SU-DHL-6 (cell line): ENCODE measurements around the gene KCNMB2.

Source experiments
- H2AFZ ChIP-seq: fragments of 200-600 bp; sonication (generic); 2 replicates; pipeline ENCODE4 v1.6.1; 2014; ENCODE audit warnings: low read depth, mild to moderate bottlenecking, moderate library complexity, mixed read lengths, antibody characterized with exemption, low read length; ENCODE audit not compliant: severe bottlenecking
- H3F3A ChIP-seq: fragments of 200-600 bp; shearing (Covaris generic); 2 replicates; pipeline ENCODE4 v1.6.0; 2016; ENCODE audit warnings: antibody characterized with exemption, mild to moderate bottlenecking; ENCODE audit not compliant: insufficient read depth
- H3K27ac ChIP-seq: fragments of 200-600 bp; sonication (generic); 2 replicates; pipeline ENCODE4 v1.5.1; 2016; ENCODE audit warnings: low read depth, mild to moderate bottlenecking, low read length, moderate library complexity, mixed read lengths
- H3K27me3 ChIP-seq: fragments of 200-600 bp; sonication (generic), shearing (Covaris generic); 2 replicates; pipeline ENCODE4 v1.6.0; 2014; ENCODE audit warnings: mild to moderate bottlenecking, low read length
- H3K36me3 ChIP-seq: fragments of 200-600 bp; sonication (generic); 2 replicates; pipeline ENCODE4 v1.6.1; 2014; ENCODE audit warnings: mild to moderate bottlenecking, low read length, mixed read lengths
- H3K4me2 ChIP-seq: fragments of 300-600, 200-600 bp; shearing (Covaris generic), sonication (generic); 2 replicates; pipeline ENCODE4 v1.6.0; 2014; ENCODE audit warnings: low read length, low read depth, mild to moderate bottlenecking; ENCODE audit not compliant: poor library complexity, severe bottlenecking
- H3K4me3 ChIP-seq: fragments of 200-600 bp; sonication (generic); 2 replicates; pipeline ENCODE4 v1.5.1; 2014; ENCODE audit warnings: antibody characterized with exemption, low read length, mild to moderate bottlenecking, mixed read lengths; ENCODE audit not compliant: insufficient read depth, poor library complexity, severe bottlenecking
- H3K79me2 ChIP-seq: fragments of 200-600 bp; sonication (generic); 2 replicates; pipeline ENCODE4 v1.6.1; 2014; ENCODE audit warnings: mild to moderate bottlenecking, low read length, moderate library complexity; ENCODE audit not compliant: insufficient read depth
- H3K9ac ChIP-seq: fragments of 200-600 bp; sonication (generic); 2 replicates; pipeline ENCODE4 v1.7.0; 2014; ENCODE audit warnings: mild to moderate bottlenecking, low read length
- H3K9me2 ChIP-seq: fragments of 200-600 bp; sonication (generic); replicated peaks from 2 replicates; pipeline ENCODE4 v1.6.1; 2014; ENCODE audit warnings: low read length; ENCODE audit not compliant: insufficient read depth
- H3K9me3 ChIP-seq: fragments of 200-600 bp; sonication (generic); 2 replicates; pipeline ENCODE4 v1.6.1; 2014; ENCODE audit warnings: low read length, mixed read lengths; ENCODE audit not compliant: insufficient read depth
- H4K20me1 ChIP-seq: fragments of 200-600 bp; sonication (generic); 2 replicates; pipeline ENCODE4 v1.6.1; 2014; ENCODE audit warnings: low read depth, mild to moderate bottlenecking, antibody characterized with exemption, low read length, moderate library complexity, mixed read lengths
- CTCF ChIP-seq: fragments of 200-600 bp; sonication (generic); IDR thresholded peaks from one replicate; pipeline ENCODE4 v1.5.1; 2017; ENCODE audit warnings: antibody characterized with exemption, mild to moderate bottlenecking, low read length, moderate library complexity; ENCODE audit not compliant: insufficient read depth, poor library complexity, severe bottlenecking
- EZH2phosphoT487 ChIP-seq: fragments of 200-600 bp; sonication (generic), shearing (Covaris generic); conservative IDR thresholded peaks from 2 replicates; pipeline ENCODE4 v1.6.1; 2018; ENCODE audit warnings: mild to moderate bottlenecking, antibody characterized with exemption, low read length, moderate library complexity, mixed read lengths

Gene KCNMB2

DNA sequence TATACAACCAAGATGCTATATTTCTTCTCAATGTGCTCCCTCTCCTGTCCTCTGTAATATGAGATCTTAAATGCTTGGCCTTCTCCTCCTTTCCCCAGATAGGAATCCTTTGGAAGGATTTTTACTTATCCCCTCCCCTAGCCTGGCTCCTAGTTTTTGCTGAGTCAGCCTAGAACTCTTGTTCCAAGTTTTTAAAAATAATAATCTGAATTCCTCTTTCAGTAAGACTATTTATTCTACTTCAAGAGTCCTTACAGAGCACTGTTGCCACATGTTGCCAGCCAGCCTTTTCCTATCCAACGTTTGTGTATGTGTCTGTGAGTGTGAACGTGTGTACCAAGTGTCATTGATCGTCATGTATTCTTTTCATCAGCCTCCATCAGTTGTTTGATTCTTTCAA is 11.0 kb upstream of the KCNMB2 start:
- TF ChIP-seq CTCF, result no peak
- no peak for TF ChIP-seq EZH2phosphoT487
- Histone ChIP-seq H3K4me2 (no peak overlapping the region), H3K9me3 (no peaks in the 10 kb centered on the region), H3K9me2 (no peaks in the 10 kb centered on the region), H3K9ac (no peak overlapping the region), H3K4me3 (no peak overlapping the region), H3K27me3 (no peaks in the 10 kb centered on the region), H3F3A (peaks cover 24% of the 10 kb centered on the region), H3K79me2 (no peaks in the 10 kb centered on the region), H2AFZ (no peak overlapping the region), H3K36me3 (no peaks in the 10 kb centered on the region), H3K27ac (no peak overlapping the region), H4K20me1 (no peaks in the 10 kb centered on the region)

DNA sequence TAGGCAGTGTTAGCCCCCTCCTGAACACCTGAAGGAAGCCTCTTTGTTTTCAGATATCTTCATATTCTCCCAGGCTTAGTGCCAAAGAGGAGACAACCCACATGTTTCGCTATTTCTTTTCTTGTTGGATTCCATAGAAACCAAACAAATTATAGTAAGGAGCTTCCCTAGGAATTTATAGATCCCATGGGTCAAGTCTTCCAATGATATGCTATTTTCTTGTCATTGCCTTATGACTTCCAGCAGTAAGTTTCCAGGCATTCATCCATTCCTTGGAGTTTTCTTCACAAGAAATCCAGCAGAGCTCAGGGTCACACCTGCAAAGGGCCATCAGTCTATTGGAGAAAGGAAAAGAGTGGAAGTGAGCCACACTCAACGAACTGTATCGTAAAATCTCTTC is 9.9 kb upstream of the KCNMB2 start:
- H3K27me3 ChIP-seq, result no peaks in the 10 kb centered on the region
- no peak for TF ChIP-seq CTCF
- TF ChIP-seq EZH2phosphoT487, result no peak
- H3K9ac ChIP-seq, result no peak overlapping the region
- no peaks in the 10 kb centered on the region for H3K9me2 ChIP-seq
- no peak overlapping the region for H3K4me2 ChIP-seq
- no peaks in the 10 kb centered on the region for H4K20me1 ChIP-seq
- H3K4me3 ChIP-seq, result no peak overlapping the region
- no peak overlapping the region for H3K27ac ChIP-seq
- H3K9me3 ChIP-seq, result no peaks in the 10 kb centered on the region
- no peak overlapping the region for H2AFZ ChIP-seq
- H3F3A ChIP-seq, result peaks cover 19% of the 10 kb centered on the region
- no peaks in the 10 kb centered on the region for H3K36me3 ChIP-seq
- H3K79me2 ChIP-seq, result no peaks in the 10 kb centered on the region

DNA sequence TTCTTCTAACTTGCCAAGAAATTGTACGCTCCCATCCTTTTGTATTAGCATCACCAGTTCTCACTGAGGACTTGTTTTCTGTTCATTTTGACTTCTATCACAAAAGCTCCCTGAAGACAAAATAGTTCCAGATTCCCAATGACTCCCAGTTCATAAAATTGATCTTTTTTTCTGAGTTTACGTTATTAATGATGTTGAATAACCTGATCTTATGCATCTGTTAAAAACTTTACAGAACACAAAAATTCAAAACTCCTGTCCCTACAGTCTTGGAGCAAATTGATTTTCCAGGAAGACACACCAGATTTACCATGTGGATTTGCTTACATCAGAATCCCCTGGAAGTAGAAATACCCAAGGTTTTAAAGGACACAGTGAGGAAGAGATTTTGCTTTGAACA is 8.3 kb upstream of the KCNMB2 start:
- no peaks in the 10 kb centered on the region for H3K27me3 ChIP-seq
- TF ChIP-seq CTCF, result no peak
- no peak for TF ChIP-seq EZH2phosphoT487
- H3K4me3 ChIP-seq, result no peak overlapping the region
- no peaks in the 10 kb centered on the region for H3K36me3 ChIP-seq
- no peaks in the 10 kb centered on the region for H3K9me2 ChIP-seq
- H3K79me2 ChIP-seq, result no peaks in the 10 kb centered on the region
- H4K20me1 ChIP-seq, result no peaks in the 10 kb centered on the region
- H3K27ac ChIP-seq, result no peak overlapping the region
- H2AFZ ChIP-seq, result no peak overlapping the region
- no peak overlapping the region for H3K9ac ChIP-seq
- H3K4me2 ChIP-seq, result no peak overlapping the region
- no peaks in the 10 kb centered on the region for H3K9me3 ChIP-seq
- peaks cover 5% of the 10 kb centered on the region; the same call in 1 of the 2 replicates for H3F3A ChIP-seq
